Gastrocnemius medialis (tissue), 4 donors: ENCODE measurements around the gene KRTAP5-11. TPM values are rescaled to one million over a fixed set of nuclear protein-coding genes. Genes with fewer than 3 reads are reported as not detected.
A peak's percentile ranks its signal among the peaks of the same experiment; 100 is the strongest.
"Not testable (repeated sequence)": the region's sequence is repeated elsewhere in the genome, so short reads cannot be mapped to it uniquely, and the experiment has no call there.

Experiments used
- ATAC-seq, 2 donors: fragments of 150-250 bp; one replicate each; pipeline ENCODE4 v1.9.1; 2016
- DNase-seq, 2 donors: peaks; one replicate each; pipeline ENCODE4 v3.0.0-alpha.2; 2019
- H3K27ac ChIP-seq, 4 donors: fragments of 200-600 bp; sonication (generic); 1 replicate in 1 of 4; 2 replicates in 3 of 4; pipeline ENCODE4 v1.5.1; 2016 to 2018; ENCODE audit warnings: mild to moderate bottlenecking in 2 of 4, moderate library complexity in 1 of 4
- H3K27me3 ChIP-seq, 3 donors: fragments of 200-600 bp; sonication (generic) in 2 of 3; 1 replicate in 1 of 3; 2 replicates in 2 of 3; pipeline versions ENCODE4 v1.5.1 to v1.6.0; 2016 to 2019; ENCODE audit warnings: mild to moderate bottlenecking in 1 of 3, moderate library complexity in 1 of 3
- H3K36me3 ChIP-seq, 2 donors: fragments of 200-600 bp; sonication (generic) in 1 of 2; one replicate each; pipeline ENCODE4 v1.5.1; 2017 to 2018
- H3K4me1 ChIP-seq, 2 donors: fragments of 200-600 bp; sonication (generic) in 1 of 2; one replicate each; pipeline ENCODE4 v1.5.1; 2016 to 2017; ENCODE audit warnings: mild to moderate bottlenecking in 2 of 2
- H3K4me3 ChIP-seq, 4 donors: fragments of 200-600 bp; sonication (generic) in 3 of 4; 1 replicate in 1 of 4; 2 replicates in 3 of 4; pipeline ENCODE4 v1.5.1; 2016 to 2019; ENCODE audit warnings: mild to moderate bottlenecking in 2 of 4
- H3K9me3 ChIP-seq, 3 donors: fragments of 200-600 bp; sonication (generic) in 2 of 3; 1 replicate in 1 of 3; 2 replicates in 2 of 3; pipeline ENCODE4 v1.5.1; 2016 to 2019
- POLR2A ChIP-seq, 2 donors: fragments of 450-650 bp; IDR thresholded peaks; one replicate each; pipeline ENCODE4 v1.6.1; 2017; ENCODE audit warnings: antibody characterized with exemption in 2 of 2, mild to moderate bottlenecking in 2 of 2, moderate library complexity in 2 of 2
- in situ Hi-C, 4 donors: fragments of 200-750 bp; cut with MboI; loops; one replicate each; pipeline versions ENCODE4 v1.15.0 to v1.8.0; 2017; ENCODE audit warnings: low sequenced_read_pairs in 4 of 4
- intact Hi-C: fragments of 100-400 bp; cut with DNase I; formaldehyde crosslinking; loops from one replicate; pipeline ENCODE4 v1.15.1; 2023; ENCODE audit warnings: low total_unique reads
- total RNA-seq, 4 donors: library from RNA; depleted of rRNA; stranded (reverse); fragments of >200 nt; gene quantifications; one replicate each; pipeline versions ENCODE4 v1.1.0 to v1.2.3, GENCODE V29; 2016
- TF ChIP-seq, protein P1 (sequence below), 5 experiments: fragments of 450-650 bp in 3 of 5; fragments of 200-600 bp in 2 of 5; sonication (generic) in 2 of 5; IDR thresholded peaks in 4 of 5; conservative IDR thresholded peaks in 1 of 5; 1 replicate in 4 of 5; 2 replicates in 1 of 5; pipeline ENCODE4 v1.5.1; 2016 to 2019; ENCODE audit warnings: antibody characterized with exemption in 5 of 5, mild to moderate bottlenecking in 3 of 5, moderate library complexity in 3 of 5

Gene KRTAP5-11
- total RNA-seq, 4 donors from 2014 or later: not detected

DNA sequence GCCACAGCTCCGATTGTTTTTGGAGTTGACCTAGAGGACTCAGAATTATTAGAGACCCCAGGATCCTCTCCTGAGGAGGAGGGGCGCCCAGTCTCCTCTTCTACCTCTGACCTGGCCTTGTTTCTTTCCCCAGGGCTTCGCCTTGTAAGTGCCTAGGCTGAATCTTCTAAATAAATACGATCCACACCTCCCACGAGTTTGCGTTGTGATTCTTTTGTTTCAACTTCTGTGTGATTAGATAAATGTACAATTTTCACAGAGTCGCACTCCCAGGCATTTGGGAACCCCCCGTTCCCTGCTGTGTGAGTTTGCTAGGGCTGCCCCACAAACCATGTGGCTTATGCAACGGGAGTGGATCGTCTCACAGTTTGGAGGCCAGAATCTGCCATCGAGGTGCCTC is 43.7 kb downstream of the KRTAP5-11 start:
- H3K4me3 ChIP-seq: no peak overlapping the region
- H3K9me3 ChIP-seq: no peaks in the 10 kb centered on the region
- in situ Hi-C loops (no loop called here), intact Hi-C loops (no loop called here)
- TF ChIP-seq, protein P1, sequence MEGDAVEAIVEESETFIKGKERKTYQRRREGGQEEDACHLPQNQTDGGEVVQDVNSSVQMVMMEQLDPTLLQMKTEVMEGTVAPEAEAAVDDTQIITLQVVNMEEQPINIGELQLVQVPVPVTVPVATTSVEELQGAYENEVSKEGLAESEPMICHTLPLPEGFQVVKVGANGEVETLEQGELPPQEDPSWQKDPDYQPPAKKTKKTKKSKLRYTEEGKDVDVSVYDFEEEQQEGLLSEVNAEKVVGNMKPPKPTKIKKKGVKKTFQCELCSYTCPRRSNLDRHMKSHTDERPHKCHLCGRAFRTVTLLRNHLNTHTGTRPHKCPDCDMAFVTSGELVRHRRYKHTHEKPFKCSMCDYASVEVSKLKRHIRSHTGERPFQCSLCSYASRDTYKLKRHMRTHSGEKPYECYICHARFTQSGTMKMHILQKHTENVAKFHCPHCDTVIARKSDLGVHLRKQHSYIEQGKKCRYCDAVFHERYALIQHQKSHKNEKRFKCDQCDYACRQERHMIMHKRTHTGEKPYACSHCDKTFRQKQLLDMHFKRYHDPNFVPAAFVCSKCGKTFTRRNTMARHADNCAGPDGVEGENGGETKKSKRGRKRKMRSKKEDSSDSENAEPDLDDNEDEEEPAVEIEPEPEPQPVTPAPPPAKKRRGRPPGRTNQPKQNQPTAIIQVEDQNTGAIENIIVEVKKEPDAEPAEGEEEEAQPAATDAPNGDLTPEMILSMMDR (IDR thresholded peaks at IDR 0.05 in 4 of 5, conservative IDR thresholded peaks at IDR 0.05 in 1 of 5): no peak
- no peak for TF ChIP-seq POLR2A (IDR thresholded peaks at IDR 0.05)
- DNase-seq (no peak), ATAC-seq (no peak)
- no peak overlapping the region for H3K27ac ChIP-seq
- H3K27me3 ChIP-seq: no peaks in the 10 kb centered on the region
- H3K36me3 ChIP-seq: no peaks in the 10 kb centered on the region
- no peaks in the 10 kb centered on the region for H3K4me1 ChIP-seq

DNA sequence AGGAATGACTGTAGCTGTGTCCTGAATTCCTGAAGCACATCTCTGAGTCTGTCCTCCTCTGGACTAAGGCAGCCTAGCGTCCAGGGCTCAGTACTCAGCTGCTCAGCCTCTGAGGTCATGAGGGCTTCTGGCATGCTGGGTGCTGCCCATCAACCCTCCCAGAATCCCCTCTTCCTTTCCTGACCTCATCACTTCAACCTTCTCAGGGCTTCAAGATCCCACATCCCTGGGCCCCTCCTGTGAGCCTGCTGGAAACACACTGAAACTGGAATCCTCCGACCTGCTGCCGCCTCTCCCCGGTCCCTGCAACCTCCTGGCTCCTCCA is 44.0 kb downstream of the KRTAP5-11 start:
- TF ChIP-seq POLR2A (IDR thresholded peaks at IDR 0.05): no peak
- TF ChIP-seq, protein P1 (IDR thresholded peaks at IDR 0.05 in 4 of 5, conservative IDR thresholded peaks at IDR 0.05 in 1 of 5): no peak
- intact Hi-C loops (no loop called here), in situ Hi-C loops (no loop called here)
- Histone ChIP-seq H3K27ac (no peak overlapping the region), H3K4me3 (no peak overlapping the region), H3K27me3 (no peaks in the 10 kb centered on the region), H3K9me3 (no peaks in the 10 kb centered on the region), H3K4me1 (no peaks in the 10 kb centered on the region), H3K36me3 (no peaks in the 10 kb centered on the region)
- ATAC-seq (no peak), DNase-seq (no peak)

DNA sequence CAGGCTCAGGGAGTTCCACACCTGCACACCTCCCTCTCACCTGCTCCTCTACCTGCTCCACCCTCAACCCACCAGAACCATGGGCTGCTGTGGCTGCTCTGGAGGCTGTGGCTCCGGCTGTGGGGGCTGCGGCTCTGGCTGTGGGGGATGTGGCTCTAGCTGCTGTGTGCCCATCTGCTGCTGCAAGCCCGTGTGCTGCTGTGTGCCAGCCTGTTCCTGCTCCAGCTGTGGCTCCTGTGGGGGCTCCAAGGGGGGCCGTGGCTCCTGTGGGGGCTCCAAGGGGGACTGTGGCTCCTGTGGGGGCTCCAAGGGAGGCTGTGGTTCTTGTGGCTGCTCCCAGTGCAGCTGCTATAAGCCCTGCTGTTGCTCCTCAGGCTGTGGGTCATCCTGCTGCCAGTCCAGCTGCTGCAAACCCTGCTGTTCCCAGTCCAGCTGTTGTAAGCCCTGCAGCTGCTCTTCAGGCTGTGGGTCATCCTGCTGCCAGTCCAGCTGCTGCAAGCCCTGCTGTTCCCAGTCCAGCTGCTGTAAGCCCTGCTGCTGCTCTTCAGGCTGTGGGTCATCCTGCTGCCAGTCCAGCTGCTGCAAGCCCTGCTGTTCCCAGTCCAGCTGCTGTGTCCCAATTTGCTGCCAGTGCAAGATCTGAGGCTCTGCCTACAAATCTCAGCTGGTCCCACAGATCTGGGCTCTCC is 44.6 kb downstream of the KRTAP5-11 start, which contains the start of gene KRTAP5-8:
KRTAP5-8 (plus strand) TSS at position 49 of the 689 bp plus-strand sequence; CDS start at position 80, 31 bp downstream.
- H3K9me3 ChIP-seq, H3K27me3 ChIP-seq, H3K36me3 ChIP-seq, in situ Hi-C loops, intact Hi-C loops, H3K4me1 ChIP-seq, H3K27ac ChIP-seq, H3K4me3 ChIP-seq, DNase-seq, ATAC-seq: not testable (repeated sequence)

DNA sequence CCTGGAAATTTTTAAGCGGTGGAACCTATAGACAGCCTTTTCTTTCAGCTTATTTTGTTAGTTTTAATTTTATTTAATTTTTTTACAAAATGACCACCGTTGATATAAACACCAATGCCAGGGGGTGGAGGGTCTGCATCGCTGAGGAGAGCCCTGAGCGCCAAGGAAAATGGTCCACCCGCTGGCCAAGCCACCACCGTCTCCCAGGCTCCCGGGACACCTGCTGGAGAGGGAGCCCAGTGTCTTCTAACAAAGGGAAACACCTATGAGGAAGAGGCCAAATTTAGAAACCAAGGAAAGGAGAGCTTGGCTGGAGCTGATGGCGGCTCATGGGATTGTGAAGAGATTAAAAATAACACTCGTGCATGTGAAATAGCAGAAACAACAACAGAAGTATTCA is 45.1 kb downstream of the KRTAP5-11 start:
- in situ Hi-C loops (no loop called here), intact Hi-C loops (no loop called here)
- no peaks in the 10 kb centered on the region for H3K36me3 ChIP-seq
- no peak overlapping the region for H3K4me3 ChIP-seq
- DNase-seq (no peak), ATAC-seq (peak in 1 of 2 donors; percentile 53)
- H3K27ac ChIP-seq: no peak overlapping the region
- H3K9me3 ChIP-seq: no peaks in the 10 kb centered on the region
- no peak for TF ChIP-seq POLR2A (IDR thresholded peaks at IDR 0.05)
- TF ChIP-seq, protein P1 (IDR thresholded peaks at IDR 0.05 in 4 of 5, conservative IDR thresholded peaks at IDR 0.05 in 1 of 5): no peak
- no peaks in the 10 kb centered on the region for H3K4me1 ChIP-seq
- H3K27me3 ChIP-seq: no peaks in the 10 kb centered on the region

DNA sequence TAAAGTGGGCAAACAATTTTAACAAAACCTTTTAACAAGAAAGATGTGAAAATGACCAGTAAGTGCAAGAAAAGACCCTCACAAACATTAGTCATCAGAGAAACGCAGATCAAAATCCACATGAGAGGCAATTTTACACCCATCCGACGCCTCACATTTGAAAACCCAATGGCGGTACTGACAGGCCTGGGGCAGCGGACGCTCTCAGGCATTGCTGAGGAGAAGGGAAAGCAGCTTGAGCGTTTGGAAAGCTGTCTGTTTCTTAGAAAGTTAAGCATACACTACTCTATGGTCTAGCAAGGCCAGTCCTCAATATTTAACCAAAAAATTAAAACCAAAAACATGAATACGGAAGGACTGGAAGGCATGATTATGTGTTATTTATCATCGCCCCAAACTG is 46.9 kb downstream of the KRTAP5-11 start:
- no peak for DNase-seq
- Histone ChIP-seq H3K27ac (no peak overlapping the region), H3K4me1 (no peaks in the 10 kb centered on the region), H3K27me3 (no peaks in the 10 kb centered on the region), H3K36me3 (no peaks in the 10 kb centered on the region), H3K9me3 (no peaks in the 10 kb centered on the region), H3K4me3 (no peak overlapping the region)
- no peak for ATAC-seq
- in situ Hi-C loops (no loop called here), intact Hi-C loops (no loop called here)
- TF ChIP-seq, protein P1 (IDR thresholded peaks at IDR 0.05 in 4 of 5, conservative IDR thresholded peaks at IDR 0.05 in 1 of 5): no peak
- no peak for TF ChIP-seq POLR2A (IDR thresholded peaks at IDR 0.05)

DNA sequence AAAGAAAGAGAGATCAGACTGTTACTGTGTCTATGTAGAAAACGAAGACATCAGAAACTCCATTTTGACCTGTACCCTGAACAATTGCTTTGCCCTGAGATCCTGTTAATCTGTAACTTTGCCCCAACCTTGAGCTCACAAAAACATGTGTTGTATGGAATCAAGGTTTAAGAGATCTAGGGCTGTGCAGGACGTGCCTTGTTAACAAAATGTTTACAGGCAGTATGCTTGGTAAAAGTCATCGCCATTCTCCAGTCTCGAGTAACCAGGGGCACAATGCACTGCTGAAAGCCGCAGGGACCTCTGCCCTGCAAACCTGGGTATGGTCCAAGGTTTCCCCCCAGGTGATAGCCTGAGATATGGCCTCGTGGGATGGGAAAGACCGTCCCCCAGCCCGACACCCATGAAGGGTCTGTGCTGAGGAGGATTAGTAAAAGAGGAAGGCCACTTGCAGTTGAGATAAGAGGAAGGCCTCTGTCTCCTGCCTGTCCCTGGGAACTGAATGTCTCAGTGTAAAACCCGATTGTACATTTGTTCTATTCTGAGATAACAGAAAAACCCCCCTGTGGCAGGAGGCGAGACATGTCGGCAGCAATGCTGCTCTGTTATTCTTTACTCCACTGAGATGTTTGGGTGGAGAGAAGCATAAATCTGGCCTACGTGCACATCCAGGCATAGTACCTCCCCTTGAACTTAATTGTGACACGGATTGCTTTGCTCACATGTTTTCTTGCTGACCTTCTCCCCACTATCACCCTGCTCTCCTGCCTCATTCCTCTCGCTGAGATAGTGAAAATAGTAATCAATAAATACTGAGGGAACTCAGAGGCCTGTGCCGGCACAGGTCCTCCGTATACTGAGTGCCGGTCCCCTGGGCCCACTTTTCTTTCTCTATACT is 47.7 kb downstream of the KRTAP5-11 start:
- H3K27me3 ChIP-seq, H3K36me3 ChIP-seq, ATAC-seq, H3K9me3 ChIP-seq, DNase-seq, in situ Hi-C loops, H3K27ac ChIP-seq, intact Hi-C loops, H3K4me1 ChIP-seq, H3K4me3 ChIP-seq: not testable (repeated sequence)
